22Rv1 (cell line): Measurements from ENCODE around the gene PHTF2.

ENCODE experiments used
- ZFX ChIP-seq: fragments of 450-650 bp; IDR thresholded peaks from 2 replicates; pipeline ENCODE4 v1.6.1; 2017; ENCODE audit warnings: antibody characterized with exemption, borderline replicate concordance
- TF ChIP-seq, protein P1 (sequence below): fragments of 450-650 bp; IDR thresholded peaks from 2 replicates; pipeline ENCODE4 v1.5.1; 2017; ENCODE audit warnings: mild to moderate bottlenecking

DNA sequence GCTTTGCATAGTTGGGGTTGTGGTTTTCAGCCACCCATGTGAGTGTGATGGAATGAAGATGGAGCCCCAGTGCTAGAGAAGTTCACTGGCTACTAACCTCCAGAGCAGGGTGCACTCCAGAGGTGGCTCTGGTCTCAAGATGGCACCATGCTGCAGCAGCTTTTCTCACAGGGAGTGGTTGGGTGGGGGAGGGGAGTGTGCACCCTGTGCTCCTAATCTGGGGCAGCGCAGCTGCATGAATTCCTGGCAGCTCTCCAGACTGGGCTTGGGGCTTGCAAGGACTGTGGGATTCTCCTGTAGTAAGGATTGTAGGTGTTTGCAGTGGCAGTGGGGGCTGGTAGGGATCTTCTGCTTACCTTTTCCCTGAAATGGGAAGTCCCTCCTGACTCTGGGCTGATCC, 23.7 kb downstream of the PHTF2 start:
- TF ChIP-seq, protein P1, sequence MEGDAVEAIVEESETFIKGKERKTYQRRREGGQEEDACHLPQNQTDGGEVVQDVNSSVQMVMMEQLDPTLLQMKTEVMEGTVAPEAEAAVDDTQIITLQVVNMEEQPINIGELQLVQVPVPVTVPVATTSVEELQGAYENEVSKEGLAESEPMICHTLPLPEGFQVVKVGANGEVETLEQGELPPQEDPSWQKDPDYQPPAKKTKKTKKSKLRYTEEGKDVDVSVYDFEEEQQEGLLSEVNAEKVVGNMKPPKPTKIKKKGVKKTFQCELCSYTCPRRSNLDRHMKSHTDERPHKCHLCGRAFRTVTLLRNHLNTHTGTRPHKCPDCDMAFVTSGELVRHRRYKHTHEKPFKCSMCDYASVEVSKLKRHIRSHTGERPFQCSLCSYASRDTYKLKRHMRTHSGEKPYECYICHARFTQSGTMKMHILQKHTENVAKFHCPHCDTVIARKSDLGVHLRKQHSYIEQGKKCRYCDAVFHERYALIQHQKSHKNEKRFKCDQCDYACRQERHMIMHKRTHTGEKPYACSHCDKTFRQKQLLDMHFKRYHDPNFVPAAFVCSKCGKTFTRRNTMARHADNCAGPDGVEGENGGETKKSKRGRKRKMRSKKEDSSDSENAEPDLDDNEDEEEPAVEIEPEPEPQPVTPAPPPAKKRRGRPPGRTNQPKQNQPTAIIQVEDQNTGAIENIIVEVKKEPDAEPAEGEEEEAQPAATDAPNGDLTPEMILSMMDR: no peak
- TF ChIP-seq ZFX: no peak
